ENCODE data around the gene SPRR1A.

Gene SPRR1A

GRCh38 chr1:152995842-152996241 is 12.0 kb downstream of the SPRR1A start:
- no peak overlapping the region for H3K4me3 ChIP-seq (ENCODE audit: low read depth, low read length)
- ChIA-PET CTCF (no interaction called here), POLR2A (no interaction called here)
- no peak for DNase-seq (ENCODE audit: low read depth, low spot score)
- TF ChIP-seq CTCF (IDR thresholded peaks at IDR 0.05; ENCODE audit: insufficient read depth, low read length, missing control alignments) = no peak

GRCh38 chr1:152996633-152997400 is 12.9 kb downstream of the SPRR1A start:
- CTCF ChIA-PET = interaction anchor here (1.5 kb wide), 1 partner anchor 126 kb away, joined by 3 read pairs; no protein-coding TSS in a partner anchor
- DNase-seq (ENCODE audit: low read depth, low spot score) = no peak

GRCh38 chr1:152997901-152998300 is 14.0 kb downstream of the SPRR1A start:
- ChIA-PET POLR2A (no interaction called here), CTCF (interaction anchor here (1.5 kb wide), 1 partner anchor 127 kb away, joined by 3 read pairs; no protein-coding TSS in a partner anchor)
- no peak for TF ChIP-seq CTCF (IDR thresholded peaks at IDR 0.05; ENCODE audit: insufficient read depth, low read length, missing control alignments)
- no peak for DNase-seq (ENCODE audit: low read depth, low spot score)
- no peak overlapping the region for H3K4me3 ChIP-seq (ENCODE audit: low read depth, low read length)

More at GRCh38 chr1:152996633-152997400, 12.9 kb downstream of the SPRR1A start:
- H3K4me3 ChIP-seq (ENCODE audit: low read depth, low read length) = no peak overlapping the region
- POLR2A ChIA-PET = no interaction called here
- TF ChIP-seq CTCF (IDR thresholded peaks at IDR 0.05; ENCODE audit: insufficient read depth, low read length, missing control alignments) = no peak

GRCh38 chr1:152998476-152998875 is 14.6 kb downstream of the SPRR1A start:
- POLR2A ChIA-PET = no interaction called here
- H3K4me3 ChIP-seq (ENCODE audit: low read depth, low read length) = no peak overlapping the region
- DNase-seq (ENCODE audit: low read depth, low spot score) = no peak
- no peak for TF ChIP-seq CTCF (IDR thresholded peaks at IDR 0.05; ENCODE audit: insufficient read depth, low read length, missing control alignments)
- CTCF ChIA-PET = no interaction called here

- no peak for DNase-seq (ENCODE audit: low read depth, low spot score)
- TF ChIP-seq CTCF (IDR thresholded peaks at IDR 0.05; ENCODE audit: insufficient read depth, low read length, missing control alignments) = no peak
- ChIA-PET POLR2A (no interaction called here), CTCF (no interaction called here)
- no peak overlapping the region for H3K4me3 ChIP-seq (ENCODE audit: low read depth, low read length)
Observed at GRCh38 chr1:152999818-153000217, 15.9 kb downstream of the SPRR1A start.

GRCh38 chr1:153000294-153000693 is 16.4 kb downstream of the SPRR1A start:
- no peak for DNase-seq (ENCODE audit: low read depth, low spot score)
- no peak overlapping the region for H3K4me3 ChIP-seq (ENCODE audit: low read depth, low read length)
- no peak for TF ChIP-seq CTCF (IDR thresholded peaks at IDR 0.05; ENCODE audit: insufficient read depth, low read length, missing control alignments)
- POLR2A ChIA-PET = no interaction called here
- CTCF ChIA-PET = no interaction called here

Data from AG04449 (cell line).